Lung (tissue), 16 donors: ENCODE results near the gene FBXW10B. TPM values are rescaled to one million over a fixed set of nuclear protein-coding genes. Genes with fewer than 3 reads are reported as not detected.
A peak's percentile ranks its signal among the peaks of the same experiment; 100 is the strongest.
"Not testable (repeated sequence)": the region's sequence is repeated elsewhere in the genome, so short reads cannot be mapped to it uniquely, and the experiment has no call there.

ENCODE experiments used
- ATAC-seq: fragments of 200-7000 bp; cut with Tn5 transposase; one replicate; pipeline ENCODE4 v1.9.1; 2020; ENCODE audit warnings: moderate number of reproducible peaks; ENCODE audit not compliant: insufficient read depth, low FRiP score
- DNase-seq, 3 donors: peaks; one replicate each; pipeline ENCODE4 v3.0.0-alpha.2; 2013 to 2017
- H3K27ac ChIP-seq, 2 donors: one replicate each; pipeline ENCODE4 v1.5.1; 2013; ENCODE audit warnings: mild to moderate bottlenecking in 2 of 2, moderate library complexity in 2 of 2, control low read depth in 1 of 2, inconsistent platforms in 1 of 2, low read depth in 1 of 2, low read length in 1 of 2
- H3K27me3 ChIP-seq, 3 donors: one replicate each; pipeline ENCODE4 v1.5.1; 2013; ENCODE audit warnings: low read length in 2 of 3; ENCODE audit not compliant: control insufficient read depth in 3 of 3, insufficient read depth in 3 of 3
- H3K36me3 ChIP-seq, 4 donors: one replicate each; pipeline ENCODE4 v1.5.1; 2013; ENCODE audit warnings: low read length in 4 of 4, mild to moderate bottlenecking in 1 of 4, moderate library complexity in 1 of 4; ENCODE audit not compliant: control insufficient read depth in 4 of 4, insufficient read depth in 4 of 4
- H3K4me1 ChIP-seq, 5 donors: one replicate each; pipeline ENCODE4 v1.5.1; 2013; ENCODE audit warnings: low read length in 5 of 5, mild to moderate bottlenecking in 2 of 5, moderate library complexity in 1 of 5; ENCODE audit not compliant: control insufficient read depth in 5 of 5, insufficient read depth in 5 of 5
- H3K4me3 ChIP-seq: one replicate; pipeline ENCODE4 v1.5.1; 2013; ENCODE audit warnings: mild to moderate bottlenecking, control low read depth, moderate library complexity
- H3K9ac ChIP-seq, 2 donors: one replicate each; pipeline ENCODE4 v1.5.1; 2013; ENCODE audit warnings: low read length in 2 of 2, control low read depth in 1 of 2; ENCODE audit not compliant: insufficient read depth in 1 of 2
- H3K9me3 ChIP-seq, 4 donors: one replicate each; pipeline ENCODE4 v1.5.1; 2013; ENCODE audit warnings: low read length in 3 of 4, mild to moderate bottlenecking in 1 of 4, moderate library complexity in 1 of 4; ENCODE audit not compliant: control insufficient read depth in 4 of 4, insufficient read depth in 3 of 4
- CTCF ChIP-seq: IDR thresholded peaks from 2 replicates; pipeline ENCODE4 v1.5.1; 2012; ENCODE audit warnings: mild to moderate bottlenecking; ENCODE audit errors: control extremely low read depth, extremely low read depth
- WGBS, 2 donors: extraction: QIAGEN DNeasy Blood & Tissue Kit; methylation state at CpG; one replicate each; pipeline ENCODE4 v1.1.7; 2013; 5-methylcytosine and 5-hydroxymethylcytosine counted together
- long read RNA-seq, 5 donors: transcript quantifications; one replicate each; lab custom pipeline, GENCODE V29; 2026
- polyA plus RNA-seq, 2 donors: library from polyadenylated mRNA; stranded (reverse); fragments of 200-250 nt; gene quantifications; one replicate each; pipeline ENCODE4 v1.2.1, GENCODE V29; 2013
- total RNA-seq, 2 donors: library from RNA; depleted of rRNA in 1 of 2; stranded (reverse); fragments of >200 nt in 1 of 2; gene quantifications; one replicate each; pipeline ENCODE4 v1.2.1, GENCODE V29; 2014 to 2021
- donor health status: control.
- donor health status: control.
- donor health status: Bipolar disorder and iron deficiency.
- donor health status: healthy.
- donor health status: DM: yes; HTN: yes; CAD: no.

Gene FBXW10B
- total RNA-seq (1 to 10 TPM in 1 of 2 donors, under 1 TPM in 1; 1.00 to 2.4 TPM), polyA plus RNA-seq (1 to 10 TPM; 1.3 to 1.4 TPM)
- long read RNA-seq, donor 1: 0 reads
- long read RNA-seq, donor 2: 0 reads
- long read RNA-seq, donor 3: 0 reads
- long read RNA-seq, donor 4: 0 reads
- long read RNA-seq, donor 5: 0 reads

GRCh38 chr17:15619331-15620058 is at the start of gene FBXW10B:
Gene FBXW10B, minus strand, starts transcription at chr17:15619704. Its CDS starts 192 bp downstream, at chr17:15619512.
- H3K27ac ChIP-seq, H3K4me1 ChIP-seq, H3K36me3 ChIP-seq, H3K9ac ChIP-seq, ATAC-seq, H3K27me3 ChIP-seq, H3K9me3 ChIP-seq, H3K4me3 ChIP-seq: not testable (repeated sequence)
- 63 to 75% methylated on average over 11 of the region's 12 CpGs for WGBS, 2 donors
- peak in 2 of 3 donors; percentile 15 to 36 for DNase-seq

GRCh38 chr17:15663691-15664090 is 44.2 kb upstream of the FBXW10B start:
- ATAC-seq (no peak), DNase-seq (no peak)
- WGBS, 2 donors: 98% methylated on average over 5 of the region's 5 CpGs
- no peaks in the 10 kb centered on the region for H3K27me3 ChIP-seq
- H3K36me3 ChIP-seq: peaks cover 0 to 2% (median 0%) of the 10 kb centered on the region in 4 donors
- peaks cover 0 to 12% (median 0%) of the 10 kb centered on the region in 5 donors for H3K4me1 ChIP-seq
- no peak for TF ChIP-seq CTCF
- H3K9me3 ChIP-seq: no peaks in the 10 kb centered on the region
- no peak overlapping the region for H3K9ac ChIP-seq
- H3K4me3 ChIP-seq: no peak overlapping the region
- H3K27ac ChIP-seq: no peak overlapping the region

- Histone ChIP-seq H3K27ac (no peak overlapping the region), H3K9ac (no peak overlapping the region), H3K4me3 (no peak overlapping the region), H3K36me3 (peaks cover 0 to 2% (median 0%) of the 10 kb centered on the region in 4 donors), H3K9me3 (no peaks in the 10 kb centered on the region), H3K27me3 (no peaks in the 10 kb centered on the region), H3K4me1 (peaks cover 0 to 12% (median 0%) of the 10 kb centered on the region in 5 donors)
- 88 to 93% methylated on average over 6 of the region's 6 CpGs for WGBS, 2 donors
- DNase-seq: no peak
- no peak for TF ChIP-seq CTCF
- ATAC-seq: no peak
These were observed 43.7 kb upstream of the FBXW10B start for GRCh38 chr17:15663176-15663575.

- Histone ChIP-seq H3K4me3 (no peak overlapping the region), H3K4me1 (peaks cover 0 to 12% (median 0%) of the 10 kb centered on the region in 5 donors), H3K27me3 (no peaks in the 10 kb centered on the region), H3K9me3 (no peaks in the 10 kb centered on the region), H3K27ac (no peak overlapping the region), H3K9ac (no peak overlapping the region), H3K36me3 (peaks cover 0 to 2% (median 0%) of the 10 kb centered on the region in 4 donors)
- WGBS, 2 donors: 88 to 100% methylated on average over 3 of the region's 3 CpGs
- TF ChIP-seq CTCF: no peak
- ATAC-seq (no peak), DNase-seq (no peak)
These were observed 43.2 kb upstream of the FBXW10B start for GRCh38 chr17:15662681-15663080.
